ENCODE results near the gene AK9.
A peak's percentile ranks its signal among the peaks of the same experiment; 100 is the strongest.
"Not testable (repeated sequence)": the region's sequence is repeated elsewhere in the genome, so short reads cannot be mapped to it uniquely, and the experiment has no call there.

The AK9 gene

DNA sequence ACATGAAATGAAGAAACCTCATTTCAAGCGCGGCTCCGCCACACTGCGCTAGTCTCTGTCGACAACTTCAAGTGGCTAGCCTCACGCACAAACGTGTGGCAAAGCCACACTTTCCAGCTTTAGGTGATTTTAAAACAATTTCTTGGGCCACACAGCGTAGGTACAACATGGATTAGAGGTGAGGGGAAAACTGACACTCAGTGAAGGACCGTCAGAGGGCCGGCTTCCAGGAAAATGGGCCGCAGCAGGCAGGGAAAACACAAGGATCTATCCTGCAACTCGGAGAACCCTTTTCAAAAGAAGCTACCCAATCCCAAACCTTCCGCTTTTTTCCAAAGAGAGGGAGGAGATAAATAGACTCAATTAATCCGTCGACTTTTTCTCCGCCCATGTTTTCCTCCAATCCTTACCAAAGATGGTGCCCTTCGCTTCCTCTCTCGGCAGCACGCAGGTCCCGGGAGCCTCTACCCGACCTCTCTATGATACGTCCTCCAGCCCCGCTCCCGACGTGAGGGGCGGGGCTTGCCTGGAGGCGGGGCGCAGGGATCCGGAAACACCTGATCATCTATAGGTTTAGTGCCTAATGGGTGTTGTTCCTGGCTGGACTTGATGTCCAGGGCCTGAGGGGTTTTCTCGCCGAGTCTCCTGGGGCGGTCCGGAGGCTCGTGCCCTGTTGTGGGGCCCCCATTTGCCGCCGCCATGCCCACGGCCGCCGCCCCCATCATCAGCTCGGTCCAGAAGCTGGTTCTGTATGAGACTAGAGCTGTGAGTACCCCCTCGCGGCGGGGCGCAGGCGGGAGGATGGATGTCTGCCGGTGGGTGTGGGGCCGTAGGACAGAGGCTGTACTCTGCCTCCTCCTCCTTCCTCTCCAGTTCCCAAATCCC is at the start of gene AK9, which contains the start of gene FIG4:
TSS of gene AK9 (minus strand) at position 466 of the 885 bp plus-strand sequence. CDS start 15,457 bp downstream, outside the sequence.
TSS of gene FIG4 (plus strand) at position 560 of the 885 bp plus-strand sequence. CDS start at position 700, 140 bp downstream.
- DNase-seq (ENCODE audit: low read depth in 2 of 2, low spot score in 1 of 2) = peak; percentile 79 to 80

DNA sequence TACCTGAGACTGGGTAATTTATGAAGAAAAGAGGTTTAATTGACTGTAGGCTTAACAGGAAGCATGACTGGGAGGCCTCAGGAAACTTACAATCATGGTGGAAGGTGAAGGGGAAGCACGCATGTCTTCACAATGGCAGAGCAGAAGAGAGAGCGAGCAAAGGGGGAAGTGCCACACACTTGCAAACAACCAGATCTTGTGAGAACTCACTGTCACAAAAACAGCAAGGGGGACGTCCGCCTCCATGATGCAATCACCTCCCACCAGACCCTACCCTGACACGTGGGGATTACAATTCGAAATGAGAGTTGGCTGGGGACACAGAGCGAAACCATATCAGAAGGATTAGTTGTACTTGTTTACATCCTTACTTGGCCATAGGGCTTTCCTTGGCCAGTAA is 49.8 kb upstream of the AK9 start:
- DNase-seq (ENCODE audit: low read depth in 2 of 2, low spot score in 1 of 2) = no peak

DNA sequence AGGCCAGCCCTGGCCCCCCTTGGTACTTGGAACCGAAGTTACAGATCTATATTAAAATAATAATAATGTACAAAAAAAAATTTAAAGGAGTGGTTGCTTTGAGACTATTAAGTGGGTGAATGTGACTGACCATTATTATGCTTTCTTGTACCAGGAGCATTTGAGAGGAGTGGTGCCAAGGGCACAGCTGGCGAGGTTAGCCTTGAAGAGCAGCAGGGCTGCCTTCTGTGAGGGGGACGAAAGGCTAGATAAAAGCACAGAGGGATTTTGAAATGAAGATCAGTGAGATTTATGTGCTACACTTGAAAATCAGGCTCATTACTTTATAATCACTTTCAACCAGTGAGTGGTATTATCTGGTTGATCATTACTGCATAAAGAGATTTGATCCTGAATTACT is 48.7 kb upstream of the AK9 start:
- no peak for DNase-seq (ENCODE audit: low read depth in 2 of 2, low spot score in 1 of 2)

GRCh38 chr6:109738667-109739066 is 47.7 kb upstream of the AK9 start:
- no peak for DNase-seq (ENCODE audit: low read depth in 2 of 2, low spot score in 1 of 2)

GRCh38 chr6:109738255-109738654 is 47.3 kb upstream of the AK9 start:
- DNase-seq (ENCODE audit: low read depth in 2 of 2, low spot score in 1 of 2) = no peak

DNA sequence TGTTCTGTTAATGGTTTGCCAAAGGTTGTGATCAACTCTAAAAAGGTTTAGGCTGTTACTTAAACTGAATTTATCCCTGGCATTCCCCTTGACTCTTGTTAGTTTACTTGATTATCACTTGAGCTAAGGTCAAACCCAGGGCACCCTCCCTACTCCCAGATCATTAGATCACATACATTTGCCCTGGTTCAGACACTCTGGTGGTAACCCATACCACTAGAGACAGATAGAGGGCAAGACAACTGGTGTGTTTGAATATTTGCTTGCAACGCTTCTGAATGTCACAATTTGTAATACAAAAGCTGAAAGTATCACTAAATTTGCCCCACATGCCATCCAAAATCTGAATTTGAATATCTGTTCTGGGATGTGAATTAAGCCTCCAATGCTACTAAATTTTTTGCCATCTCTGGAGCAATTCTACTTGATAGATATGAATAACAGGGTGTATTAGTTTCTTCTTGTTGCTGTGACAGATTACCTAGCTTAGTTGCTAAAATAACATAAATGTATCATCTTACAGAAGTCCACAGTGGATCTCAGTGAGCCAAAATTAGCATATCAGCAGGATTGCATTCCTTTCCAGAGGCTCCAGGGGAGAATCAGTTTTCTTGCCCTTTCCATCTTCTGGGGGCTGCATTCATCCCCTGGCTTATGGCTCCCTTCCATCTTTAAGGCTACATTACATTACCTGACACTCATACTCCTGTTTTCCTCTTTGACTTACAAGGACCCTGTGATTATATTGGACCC is 45.4 kb upstream of the AK9 start:
- no peak for DNase-seq (ENCODE audit: low read depth in 2 of 2, low spot score in 1 of 2)

DNA sequence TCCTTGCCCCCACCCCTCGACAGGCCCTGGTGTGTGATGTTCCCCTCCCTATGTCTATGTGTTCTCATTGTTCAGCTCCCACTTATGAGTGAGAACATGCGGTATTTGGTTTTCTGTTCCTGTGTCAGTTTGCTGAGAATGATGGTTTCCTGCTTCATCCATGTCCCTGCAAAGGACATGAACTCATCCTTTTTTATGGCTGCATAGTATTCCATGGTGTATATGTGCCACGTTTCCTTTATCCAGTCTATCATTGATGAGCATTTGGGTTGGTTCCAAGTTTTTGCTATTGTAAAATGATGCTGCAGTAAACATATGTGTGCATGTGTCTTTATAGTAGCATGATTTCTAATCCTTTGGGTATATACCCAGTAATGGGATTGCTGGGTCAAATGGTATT is 34.2 kb upstream of the AK9 start:
- not testable (repeated sequence) for DNase-seq (ENCODE audit: low read depth in 2 of 2, low spot score in 1 of 2)

DNA sequence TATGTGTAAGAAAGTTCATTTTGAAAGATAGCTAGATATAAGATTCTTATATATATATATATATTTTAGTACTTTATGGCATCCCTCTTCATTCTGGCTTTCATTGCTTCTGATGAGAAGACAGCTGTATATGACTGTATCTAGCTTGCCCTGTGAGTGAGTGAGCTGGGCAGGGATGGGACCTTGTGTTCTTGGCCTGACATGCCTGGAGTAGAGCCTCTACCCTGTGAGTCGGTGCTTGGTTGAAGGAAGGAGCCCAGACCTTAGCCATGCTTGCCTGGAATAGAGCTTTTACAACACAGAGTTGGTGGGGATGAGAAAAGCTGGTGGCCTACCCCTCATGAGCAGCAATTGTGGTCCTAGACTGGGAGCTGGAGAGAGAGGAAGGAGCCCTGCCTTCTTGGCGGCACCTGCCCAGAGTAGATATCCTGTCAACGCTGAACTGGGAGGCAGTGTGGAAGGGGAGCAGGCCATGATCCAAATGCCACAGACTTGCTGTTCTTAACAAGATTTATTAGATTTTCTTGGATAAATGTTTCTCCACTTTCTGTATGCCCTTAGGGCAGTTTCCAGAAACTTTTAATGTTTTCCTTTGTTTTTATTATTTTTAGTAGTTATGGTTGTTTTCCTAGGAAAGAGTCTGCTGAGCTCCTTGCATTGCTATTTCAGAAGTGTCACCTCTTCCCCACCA is 31.7 kb upstream of the AK9 start:
- DNase-seq (ENCODE audit: low read depth in 2 of 2, low spot score in 1 of 2) = no peak

DNA sequence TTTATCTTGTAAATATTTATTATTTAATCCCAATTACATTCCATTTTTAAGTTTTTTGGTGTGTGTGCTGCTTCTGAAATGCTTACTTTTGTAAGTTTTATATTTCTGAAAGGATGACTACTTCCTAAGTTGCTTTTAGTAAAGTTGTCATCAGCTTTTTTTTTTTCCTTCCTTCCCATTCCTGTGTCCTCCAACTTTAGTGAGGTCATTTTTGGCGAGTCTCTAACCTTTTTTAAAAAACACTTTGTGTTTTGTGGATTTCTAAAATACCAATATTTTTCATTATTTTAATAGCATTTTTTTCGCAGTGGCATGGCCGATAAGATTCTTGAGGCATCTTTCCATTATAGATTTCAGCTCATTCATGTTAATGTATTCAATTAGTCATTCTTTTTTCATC is 31.0 kb upstream of the AK9 start:
- DNase-seq (ENCODE audit: low read depth in 2 of 2, low spot score in 1 of 2) = no peak

DNA sequence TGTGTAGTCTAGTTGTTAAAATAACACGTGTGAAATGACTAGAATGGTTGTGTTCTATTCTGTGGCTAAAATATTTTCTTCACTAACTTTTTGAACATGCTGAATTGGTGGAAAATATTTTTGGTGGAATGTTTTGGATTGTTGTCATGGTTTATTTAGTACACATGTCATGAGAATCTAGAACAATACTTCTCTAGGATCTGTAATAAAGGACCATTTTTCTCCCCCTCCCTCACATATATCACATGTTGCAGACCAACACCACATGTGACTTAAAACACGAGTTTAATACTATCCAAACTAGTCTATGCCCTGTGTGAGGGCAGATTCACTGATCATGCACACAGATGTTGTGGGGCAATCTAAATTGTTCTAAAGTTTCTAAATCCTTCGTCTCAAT is 29.3 kb upstream of the AK9 start:
- no peak for DNase-seq (ENCODE audit: low read depth in 2 of 2, low spot score in 1 of 2)

DNA sequence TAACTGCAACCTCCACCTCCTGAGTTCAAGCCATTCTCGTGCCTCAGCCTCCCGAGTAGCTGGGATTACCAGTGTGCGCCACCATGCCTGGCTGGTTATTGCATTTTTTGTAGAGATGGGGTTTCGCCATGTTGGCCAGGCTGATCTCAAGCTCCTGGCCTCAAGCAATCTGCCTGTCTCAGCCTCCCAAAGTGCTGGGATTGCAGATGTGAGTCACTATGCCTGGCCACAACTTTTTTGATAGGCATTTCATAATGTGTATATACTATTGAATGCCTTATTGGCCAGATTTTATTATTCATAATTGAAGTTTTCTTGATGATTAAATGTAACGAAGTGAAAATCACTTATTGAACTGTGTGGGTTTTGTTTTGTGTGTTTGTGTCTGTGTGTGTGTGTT is 28.0 kb upstream of the AK9 start:
- no peak for DNase-seq (ENCODE audit: low read depth in 2 of 2, low spot score in 1 of 2)

DNA sequence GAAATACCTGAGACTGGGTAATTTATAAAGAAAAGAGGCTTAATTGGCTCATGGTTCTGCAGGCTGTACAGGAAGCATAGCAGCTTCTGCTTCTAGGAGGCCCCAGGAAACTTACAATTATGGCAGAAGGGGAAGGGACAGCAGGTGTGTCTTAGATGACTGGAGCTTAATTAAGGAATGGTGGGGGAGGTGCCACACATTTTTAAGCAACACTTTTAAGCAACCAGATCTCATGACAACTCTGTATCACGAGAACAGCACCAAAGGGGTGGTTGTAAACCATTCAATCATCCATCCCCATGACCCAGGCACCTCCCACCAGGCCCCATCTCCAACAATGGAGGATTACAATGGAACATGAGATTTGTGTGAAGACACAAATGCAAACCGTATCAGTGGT is 27.0 kb upstream of the AK9 start:
- DNase-seq (ENCODE audit: low read depth in 2 of 2, low spot score in 1 of 2) = no peak

DNA sequence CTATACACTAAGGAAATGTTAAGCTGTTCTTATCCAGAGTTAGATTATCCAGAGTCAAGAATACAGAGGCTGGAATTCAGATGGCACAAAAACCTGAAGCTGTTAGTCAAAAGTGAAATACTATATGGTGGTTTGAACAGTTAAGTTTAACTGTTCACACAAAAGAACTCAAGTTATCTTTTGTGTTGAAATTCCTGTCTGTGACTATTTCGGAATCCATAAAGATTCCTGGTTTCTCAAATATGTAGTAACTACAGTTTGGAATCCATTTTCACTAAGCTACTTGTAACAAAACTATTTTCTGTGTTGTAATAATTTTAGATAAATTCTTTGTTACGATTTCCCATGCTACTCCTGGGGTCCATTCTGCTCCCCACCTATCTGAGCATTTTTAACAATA is 24.6 kb upstream of the AK9 start:
- DNase-seq (ENCODE audit: low read depth in 2 of 2, low spot score in 1 of 2) = no peak

DNA sequence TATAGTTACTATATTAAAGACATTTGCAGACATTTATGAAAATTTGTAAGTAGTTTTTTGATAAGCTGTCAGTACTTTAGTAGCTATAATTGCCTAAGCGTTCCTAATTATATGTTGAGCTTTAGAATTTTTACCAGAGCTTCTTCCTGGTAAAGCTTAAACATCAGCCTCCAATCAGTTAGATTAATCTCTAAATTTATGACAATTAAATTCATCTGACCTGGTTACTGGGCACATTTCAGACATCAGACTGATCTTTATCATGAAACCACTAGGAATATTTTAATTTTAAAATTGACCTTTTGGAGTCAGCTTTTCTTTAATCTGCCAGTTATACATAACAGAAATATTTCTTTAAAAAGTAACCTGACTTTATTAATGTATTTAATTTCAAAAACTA is 23.6 kb upstream of the AK9 start:
- no peak for DNase-seq (ENCODE audit: low read depth in 2 of 2, low spot score in 1 of 2)

DNA sequence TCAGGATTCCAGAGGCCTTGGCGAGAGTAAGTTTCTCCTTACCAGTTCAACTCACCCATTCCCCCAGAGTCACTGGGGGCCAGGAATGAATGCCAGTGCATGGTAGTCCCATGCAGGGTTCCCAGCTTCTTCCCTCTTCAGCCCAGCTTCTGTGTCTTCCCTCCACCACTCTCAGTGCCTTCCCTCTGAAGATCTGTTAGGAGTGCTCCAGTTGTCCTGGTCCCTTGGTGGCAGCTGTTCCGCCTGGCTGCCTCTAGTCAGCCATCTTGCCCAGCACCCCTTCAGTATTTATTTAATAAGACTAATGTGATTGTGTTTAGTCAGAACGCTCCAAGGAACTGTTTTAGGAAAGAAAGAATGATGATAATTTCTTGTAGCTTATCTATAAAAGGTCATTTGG is 23.2 kb upstream of the AK9 start:
- DNase-seq (ENCODE audit: low read depth in 2 of 2, low spot score in 1 of 2) = no peak

DNA sequence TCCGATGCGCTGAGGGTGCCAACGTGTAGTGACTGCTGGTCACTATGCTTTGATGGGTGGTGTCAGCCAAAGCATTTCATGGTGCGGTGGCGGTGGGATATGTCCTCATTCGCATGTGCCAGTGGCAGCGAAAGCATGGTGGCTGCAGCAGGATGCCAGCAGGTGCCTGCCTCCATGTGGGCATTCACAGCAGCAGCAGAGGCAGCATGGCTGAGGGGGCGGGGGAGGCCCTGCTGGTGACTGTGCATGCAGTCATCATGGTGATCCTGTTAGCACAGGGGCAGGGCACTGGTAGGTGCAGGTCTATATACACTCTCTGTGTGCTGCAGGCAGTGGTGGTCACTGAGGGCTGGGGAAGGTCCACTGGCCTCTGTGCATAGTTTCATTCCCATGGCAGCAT is 22.1 kb upstream of the AK9 start:
- DNase-seq (ENCODE audit: low read depth in 2 of 2, low spot score in 1 of 2) = no peak

DNA sequence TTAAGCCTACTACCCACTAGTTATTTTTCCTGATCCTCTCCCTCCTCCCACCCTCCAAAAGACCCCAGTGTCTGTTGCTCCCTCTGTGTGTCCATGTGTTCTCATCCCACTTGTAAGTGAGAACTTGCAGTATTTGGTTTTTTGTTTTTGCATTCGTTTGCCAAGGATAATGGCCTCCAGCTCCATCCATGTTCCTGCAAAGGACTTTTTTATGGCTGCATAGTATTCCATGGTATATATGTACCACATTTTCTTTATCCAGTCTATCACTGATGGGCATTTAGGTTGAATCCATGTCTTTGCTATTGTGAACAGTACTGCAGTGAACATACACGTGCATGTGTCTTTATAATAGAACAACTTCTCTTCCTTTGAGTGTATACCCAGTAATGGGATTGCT is 17.1 kb upstream of the AK9 start:
- DNase-seq (ENCODE audit: low read depth in 2 of 2, low spot score in 1 of 2) = not testable (repeated sequence)

DNA sequence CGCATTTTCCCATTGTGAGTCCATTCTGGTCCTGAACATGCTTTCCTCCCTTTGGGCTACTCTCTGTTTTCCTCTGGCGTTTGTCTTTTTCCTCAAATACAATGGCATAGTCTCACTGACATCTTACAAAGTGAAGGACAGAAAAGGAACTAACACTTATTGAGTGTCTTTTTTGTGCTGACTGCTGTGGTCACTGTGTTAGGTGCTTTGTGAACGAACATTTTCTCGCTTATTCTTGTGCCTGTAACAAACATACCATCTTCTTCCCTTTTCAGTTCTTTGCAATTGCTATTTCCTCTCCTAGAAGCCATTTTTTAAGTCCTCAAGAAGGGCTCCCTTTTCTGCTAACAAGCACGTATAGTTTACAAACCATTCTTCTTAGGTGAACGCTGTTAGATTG is 15.5 kb upstream of the AK9 start:
- no peak for DNase-seq (ENCODE audit: low read depth in 2 of 2, low spot score in 1 of 2)

DNA sequence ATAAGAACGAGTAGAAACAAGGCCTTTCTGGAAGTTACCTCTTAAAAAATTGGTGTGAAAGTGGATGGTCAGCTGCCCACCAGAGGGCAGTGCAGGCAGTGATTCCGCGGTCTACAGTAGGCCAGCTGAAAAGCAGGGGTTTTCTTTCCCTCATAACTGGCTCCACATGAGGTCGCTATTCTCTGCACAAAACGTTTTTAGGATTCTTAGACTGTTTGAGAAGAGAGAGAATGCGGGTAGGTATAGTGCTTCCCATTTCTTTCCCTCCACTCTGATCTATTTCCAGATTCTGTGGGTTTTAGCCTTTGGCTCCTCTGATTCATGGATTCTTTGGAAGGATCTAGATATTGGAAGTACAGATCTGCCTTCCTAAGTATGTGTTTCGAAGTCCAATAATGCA is 14.3 kb upstream of the AK9 start:
- peak; percentile 31 to 39 for DNase-seq (ENCODE audit: low read depth in 2 of 2, low spot score in 1 of 2)

GRCh38 chr6:109702791-109703190 is 11.8 kb upstream of the AK9 start:
- DNase-seq (ENCODE audit: low read depth in 2 of 2, low spot score in 1 of 2) = no peak

- DNase-seq (ENCODE audit: low read depth in 2 of 2, low spot score in 1 of 2) = no peak
Measured at GRCh38 chr6:109701774-109702173, 10.8 kb upstream of the AK9 start.

- DNase-seq (ENCODE audit: low read depth in 2 of 2, low spot score in 1 of 2) = no peak
Measured at GRCh38 chr6:109701221-109701620, 10.2 kb upstream of the AK9 start.

Data from stimulated activated CD8-positive, alpha-beta memory T cell treated with anti-CD3 and anti-CD28 coated beads, Interleukin-4, amount 100 ng/mL, for 4 hours (primary cell).